Endothelial cell of umbilical vein (primary cell): ENCODE measurements around the gene VIM. TPM values are rescaled to one million over a fixed set of nuclear protein-coding genes. Genes with fewer than 3 reads are reported as not detected.

Experiments used
- BruUV-seq: library from RNA; stranded (reverse); fragments of 400-500 nt; replicated peaks from 2 replicates; lab custom pipeline; 2021; lab: Mats Ljungman, UMichigan
- CTCF ChIA-PET: fragments of 300-600, 350-600 bp; sonication (Branson Sonifier 250); formaldehyde crosslinking; loops from one replicate; lab custom pipeline; 2021; ENCODE audit warnings: antibody characterized with exemption, inconsistent platforms; lab: Charles Lee
- POLR2A ChIA-PET: fragments of 300-600, 350-600 bp; sonication (Branson Sonifier 250); formaldehyde crosslinking; loops from one replicate; lab custom pipeline; 2021; ENCODE audit warnings: antibody characterized with exemption, inconsistent platforms; lab: Charles Lee
- DNase-seq: peaks from one replicate; pipeline ENCODE4 v3.0.0-alpha.2; 2011; ENCODE audit warnings: low read depth, low spot score
- FAIRE-seq: peaks from 2 replicates; lab custom pipeline; 2011; peaks lifted over from hg19 to GRCh38; lab: Jason Lieb, UNC
- H2AFZ ChIP-seq: 2 replicates; pipeline ENCODE4 v1.6.0; 2012; ENCODE audit warnings: low read depth, low read length, control low read depth, inconsistent platforms
- H3K27ac ChIP-seq: 2 replicates; pipeline ENCODE4 v1.5.1; 2011; ENCODE audit warnings: low read depth, mild to moderate bottlenecking, control low read depth, low read length, moderate library complexity; ENCODE audit not compliant: insufficient read depth
- H3K27me3 ChIP-seq, 2 experiments: 2 replicates each; pipeline versions ENCODE4 v1.6.0 to v1.6.1; 2011; ENCODE audit warnings: low read length in 2 of 2, mixed read lengths in 1 of 2; ENCODE audit not compliant: control insufficient read depth in 2 of 2, insufficient read depth in 2 of 2
- H3K36me3 ChIP-seq, 2 experiments: 2 replicates in 1 of 2; 3 replicates in 1 of 2; pipeline ENCODE4 v1.5.1; 2011; ENCODE audit warnings: low read length in 2 of 2, mild to moderate bottlenecking in 1 of 2, moderate library complexity in 1 of 2; ENCODE audit not compliant: control insufficient read depth in 2 of 2, insufficient read depth in 2 of 2; ENCODE audit errors: extremely low read depth in 1 of 2
- H3K4me1 ChIP-seq: 3 replicates; pipeline ENCODE4 v1.5.1; 2011; ENCODE audit warnings: mild to moderate bottlenecking, low read length; ENCODE audit not compliant: control insufficient read depth, insufficient read depth; ENCODE audit errors: extremely low read depth
- H3K4me2 ChIP-seq: 2 replicates; pipeline ENCODE4 v1.6.1; 2011; ENCODE audit warnings: low read length, control low read depth, mixed read lengths; ENCODE audit not compliant: insufficient read depth
- H3K4me3 ChIP-seq, 3 experiments: fragments of 200-600 bp in 1 of 3; sonication (generic), shearing (Covaris generic) in 1 of 3; replicated peaks in 1 of 3; 2 replicates each; pipeline ENCODE4 v1.5.1; 2011 to 2016; ENCODE audit warnings: control low read depth in 3 of 3, low read length in 3 of 3, mild to moderate bottlenecking in 2 of 3, inconsistent platforms in 1 of 3, low read depth in 1 of 3, moderate library complexity in 1 of 3; ENCODE audit not compliant: insufficient read depth in 1 of 3
- H3K79me2 ChIP-seq: 2 replicates; pipeline ENCODE4 v1.6.0; 2012; ENCODE audit warnings: low read length, inconsistent platforms; ENCODE audit not compliant: control insufficient read depth, insufficient read depth
- H3K9ac ChIP-seq: replicated peaks from 2 replicates; pipeline ENCODE3; 2011; ENCODE audit warnings: low read length, control low read depth; ENCODE audit not compliant: insufficient read depth; ENCODE audit errors: extremely low read depth
- H3K9me1 ChIP-seq: replicated peaks from 3 replicates; pipeline ENCODE4 v1.6.0; 2011; ENCODE audit warnings: mild to moderate bottlenecking, low read length; ENCODE audit not compliant: control insufficient read depth, insufficient read depth; ENCODE audit errors: extremely low read depth
- H3K9me3 ChIP-seq: replicated peaks from 2 replicates; pipeline ENCODE4 v1.5.1; 2012; ENCODE audit warnings: low read length, inconsistent platforms; ENCODE audit not compliant: control insufficient read depth, insufficient read depth
- H4K20me1 ChIP-seq: replicated peaks from 2 replicates; pipeline ENCODE3; 2011; ENCODE audit warnings: mild to moderate bottlenecking, low read length; ENCODE audit not compliant: control insufficient read depth, insufficient read depth; ENCODE audit errors: extremely low read depth
- EZH2 ChIP-seq: IDR thresholded peaks from 2 replicates; pipeline ENCODE4 v1.6.1; 2012; ENCODE audit warnings: borderline replicate concordance, low read depth, mild to moderate bottlenecking, moderate library complexity, low read length, inconsistent platforms; ENCODE audit not compliant: severe bottlenecking
- FOS ChIP-seq: IDR thresholded peaks from 2 replicates; pipeline ENCODE4 v1.6.1; 2011; ENCODE audit warnings: mild to moderate bottlenecking, low read length, moderate library complexity, borderline replicate concordance; ENCODE audit not compliant: insufficient read depth
- GATA2 ChIP-seq: IDR thresholded peaks from 2 replicates; pipeline ENCODE4 v1.7.0; 2011; ENCODE audit warnings: low read depth, mild to moderate bottlenecking, moderate library complexity, mixed read lengths, low read length; ENCODE audit not compliant: insufficient read length, insufficient read depth
- JUN ChIP-seq: IDR thresholded peaks from 2 replicates; pipeline ENCODE4 v1.6.1; 2011; ENCODE audit warnings: borderline replicate concordance, low read depth; ENCODE audit not compliant: insufficient read length, insufficient read depth
- MYC ChIP-seq: IDR thresholded peaks from one replicate; pipeline ENCODE4 v1.6.1; 2011; ENCODE audit warnings: mild to moderate bottlenecking, low read depth, low read length
- POLR2A ChIP-seq: IDR thresholded peaks from 2 replicates; pipeline ENCODE4 v1.6.1; 2012; ENCODE audit warnings: low read depth, mild to moderate bottlenecking, control low read depth, low read length
- POLR2AphosphoS5 ChIP-seq: IDR thresholded peaks from 2 replicates; pipeline ENCODE4 v1.6.1; 2012; ENCODE audit warnings: low read depth, mild to moderate bottlenecking, control low read depth, low read length, moderate library complexity; ENCODE audit not compliant: insufficient read depth
- dilution Hi-C: fragments of 300-500 bp; cut with MboI; formaldehyde crosslinking; loops from one replicate; pipeline ENCODE4 v1.15.0; 2019; ENCODE audit warnings: low sequenced_read_pairs; ENCODE audit not compliant: extremely low pct_ligation_motif_present
- intact Hi-C: fragments of 100-400 bp; cut with micrococcal nuclease; formaldehyde crosslinking; loops from one replicate; pipeline ENCODE4 v1.10.0; 2022
- polyA plus RNA-seq, 4 experiments: library from polyadenylated mRNA; depleted of rRNA in 3 of 4; stranded (reverse) in 3 of 4; unstranded in 1 of 4; fragments of >200 nt; gene quantifications; 2 replicates each; pipeline versions ENCODE4 v1.2.1 to v1.2.3, GENCODE V29; 2011 to 2012; ENCODE audit warnings: missing spikeins in 1 of 4
- total RNA-seq: library from RNA; stranded (reverse); gene quantifications from 2 replicates; pipeline ENCODE4 v1.2.3, GENCODE V29; 2021
- TF ChIP-seq, protein P1 (sequence below): IDR thresholded peaks from 2 replicates; pipeline ENCODE4 v1.6.1; 2011; ENCODE audit not compliant: insufficient read depth, insufficient read length
- TF ChIP-seq, protein P2 (sequence below), 2 donors: IDR thresholded peaks; 1 replicate in 1 of 2; 2 replicates in 1 of 2; pipeline ENCODE4 v1.5.1; 2011; ENCODE audit warnings: low read length in 2 of 2, mild to moderate bottlenecking in 2 of 2, moderate library complexity in 2 of 2, control low read depth in 1 of 2, inconsistent platforms in 1 of 2, low read depth in 1 of 2; ENCODE audit not compliant: insufficient read depth in 1 of 2; ENCODE audit errors: extremely low read depth in 1 of 2

VIM gene
- total and polyA plus RNA-seq, 2 donors (not counting 3 experiments of a cell fraction or from before 2014, with no cell fraction given) = 5,699 to 5,781 TPM

DNA sequence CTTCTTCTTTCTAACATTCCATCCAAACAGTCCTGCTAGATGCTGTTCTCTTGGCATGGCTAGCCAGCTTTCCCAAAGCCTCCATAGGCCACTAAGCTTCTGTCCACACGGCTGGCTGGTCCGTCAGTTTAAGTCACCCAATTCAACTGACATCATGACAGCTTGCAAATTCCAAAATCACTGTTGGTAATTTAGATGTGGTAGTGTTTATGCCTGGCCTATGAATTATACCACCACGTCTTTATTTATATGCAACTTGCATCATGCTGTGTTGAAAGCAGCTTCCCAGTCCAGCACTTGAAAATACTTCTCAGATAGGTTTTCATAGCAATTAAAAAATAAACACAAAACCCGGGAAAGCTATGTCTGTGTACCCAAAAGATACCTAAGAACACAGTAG lies 2.2 kb upstream of the VIM start:
- Histone ChIP-seq H3K27me3 (no peaks in the 10 kb centered on the region), H2AFZ (no peak overlapping the region), H3K9me3 (no peaks in the 10 kb centered on the region), H3K4me3 (no peak overlapping the region), H3K27ac (no peak overlapping the region), H3K79me2 (peaks cover 19% of the 10 kb centered on the region), H3K9ac (no peak overlapping the region), H3K9me1 (no peaks in the 10 kb centered on the region), H3K4me2 (no peak overlapping the region), H3K36me3 (peaks cover 0 to 6% of the 10 kb centered on the region in 2 experiments), H3K4me1 (peaks cover 11% of the 10 kb centered on the region), H4K20me1 (peaks cover 1% of the 10 kb centered on the region)
- dilution Hi-C loops (no loop called here), intact Hi-C loops (no loop called here)
- BruUV-seq = no TSS peak
- TF ChIP-seq, protein P1, sequence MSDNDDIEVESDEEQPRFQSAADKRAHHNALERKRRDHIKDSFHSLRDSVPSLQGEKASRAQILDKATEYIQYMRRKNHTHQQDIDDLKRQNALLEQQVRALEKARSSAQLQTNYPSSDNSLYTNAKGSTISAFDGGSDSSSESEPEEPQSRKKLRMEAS = no peak
- TF ChIP-seq GATA2 = no peak
- TF ChIP-seq POLR2A = no peak
- TF ChIP-seq FOS = no peak
- TF ChIP-seq MYC = no peak
- no peak for TF ChIP-seq JUN
- TF ChIP-seq POLR2AphosphoS5 = no peak
- TF ChIP-seq, protein P2, sequence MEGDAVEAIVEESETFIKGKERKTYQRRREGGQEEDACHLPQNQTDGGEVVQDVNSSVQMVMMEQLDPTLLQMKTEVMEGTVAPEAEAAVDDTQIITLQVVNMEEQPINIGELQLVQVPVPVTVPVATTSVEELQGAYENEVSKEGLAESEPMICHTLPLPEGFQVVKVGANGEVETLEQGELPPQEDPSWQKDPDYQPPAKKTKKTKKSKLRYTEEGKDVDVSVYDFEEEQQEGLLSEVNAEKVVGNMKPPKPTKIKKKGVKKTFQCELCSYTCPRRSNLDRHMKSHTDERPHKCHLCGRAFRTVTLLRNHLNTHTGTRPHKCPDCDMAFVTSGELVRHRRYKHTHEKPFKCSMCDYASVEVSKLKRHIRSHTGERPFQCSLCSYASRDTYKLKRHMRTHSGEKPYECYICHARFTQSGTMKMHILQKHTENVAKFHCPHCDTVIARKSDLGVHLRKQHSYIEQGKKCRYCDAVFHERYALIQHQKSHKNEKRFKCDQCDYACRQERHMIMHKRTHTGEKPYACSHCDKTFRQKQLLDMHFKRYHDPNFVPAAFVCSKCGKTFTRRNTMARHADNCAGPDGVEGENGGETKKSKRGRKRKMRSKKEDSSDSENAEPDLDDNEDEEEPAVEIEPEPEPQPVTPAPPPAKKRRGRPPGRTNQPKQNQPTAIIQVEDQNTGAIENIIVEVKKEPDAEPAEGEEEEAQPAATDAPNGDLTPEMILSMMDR (IDR thresholded peaks at IDR 0.05; ENCODE audit: extremely low read depth in 1 of 2, insufficient read depth in 1 of 2, low read depth in 1 of 2, low read length in 2 of 2) = no peak
- TF ChIP-seq EZH2 = no peak
- FAIRE-seq (no peak), DNase-seq (no peak)
- POLR2A ChIA-PET = interaction anchor here (1.5 kb wide), 1 partner anchor 10 kb away, joined by 3 read pairs; no protein-coding TSS in a partner anchor
- CTCF ChIA-PET = interaction anchor here (0.7 to 1.0 kb wide), 2 partner anchors 24 to 115 kb away, joined by 3 read pairs; partner anchors contain the start of gene TRDMT1
